ENCODE data around the gene RAI14. TPM values are rescaled to one million over a fixed set of nuclear protein-coding genes. Genes with fewer than 3 reads are reported as not detected.

RAI14 gene
- total RNA-seq, 6 experiments from 2014 or later = 256 to 360 (median 323) TPM

DNA sequence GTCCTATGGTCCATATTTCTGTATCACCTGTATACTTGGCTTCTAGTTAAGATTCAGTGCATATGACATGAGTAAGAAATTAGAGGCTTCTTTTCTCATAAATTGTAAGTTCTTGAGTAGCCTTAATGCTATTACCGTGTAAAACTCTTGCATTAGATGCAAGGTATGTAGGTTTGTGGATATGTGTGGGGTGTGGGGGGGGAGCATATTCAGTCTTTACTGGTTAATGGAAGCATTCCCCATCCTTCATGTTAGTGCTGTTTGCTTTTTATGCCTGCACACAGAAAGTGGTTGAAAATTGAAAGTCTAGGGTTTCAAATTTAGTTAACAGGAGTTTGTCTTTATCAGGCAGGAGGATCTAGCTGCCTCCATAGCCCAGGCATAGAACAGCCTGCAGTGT, 16.1 kb downstream of the RAI14 start:
- no peak for TF ChIP-seq CTCF (IDR thresholded peaks at IDR 0.05)
- no peaks in the 10 kb centered on the region for H3K9me3 Mint-ChIP-seq
- DNase-seq = no peak
- peaks cover 82% of the 10 kb centered on the region for H3K4me1 Mint-ChIP-seq (ENCODE audit: low read depth)
- peaks cover 42% of the 10 kb centered on the region for H3K36me3 Mint-ChIP-seq (ENCODE audit: low read depth)
- H3K27ac Mint-ChIP-seq = peak overlapping the region; percentile 88
- H3K4me3 Mint-ChIP-seq = no peak overlapping the region
- H3K27me3 Mint-ChIP-seq (ENCODE audit: insufficient read depth) = no peaks in the 10 kb centered on the region

- Mint-ChIP-seq H3K4me3 (peak overlapping the region; percentile 32; the same call in 1 of the 2 replicates), H3K36me3 (ENCODE audit: low read depth) (peaks cover 40% of the 10 kb centered on the region), H3K27me3 (ENCODE audit: insufficient read depth) (no peaks in the 10 kb centered on the region), H3K4me1 (ENCODE audit: low read depth) (peaks cover 95% of the 10 kb centered on the region), H3K27ac (peak overlapping the region; percentile 88), H3K9me3 (no peaks in the 10 kb centered on the region)
- DNase-seq = no peak
- TF ChIP-seq CTCF (IDR thresholded peaks at IDR 0.05) = peak; percentile 33
Observed at GRCh38 chr5:34673463-34674125, 17.5 kb downstream of the RAI14 start.

- H3K27me3 Mint-ChIP-seq (ENCODE audit: insufficient read depth) = no peaks in the 10 kb centered on the region
- peaks cover 39% of the 10 kb centered on the region for H3K36me3 Mint-ChIP-seq (ENCODE audit: low read depth)
- no peak; the same call in 1 of the 2 replicates for TF ChIP-seq CTCF (IDR thresholded peaks at IDR 0.05)
- peaks cover 95% of the 10 kb centered on the region for H3K4me1 Mint-ChIP-seq (ENCODE audit: low read depth)
- no peaks in the 10 kb centered on the region for H3K9me3 Mint-ChIP-seq
- H3K4me3 Mint-ChIP-seq = peak overlapping the region; percentile 46
- peak; percentile 93 for DNase-seq
- H3K27ac Mint-ChIP-seq = peak overlapping the region; percentile 88
Observed at GRCh38 chr5:34674187-34674586, 18.1 kb downstream of the RAI14 start.

GRCh38 chr5:34675857-34676256, 19.7 kb downstream of the RAI14 start:
- Mint-ChIP-seq H3K27ac (peak overlapping the region; percentile 88), H3K4me1 (ENCODE audit: low read depth) (peaks cover 93% of the 10 kb centered on the region), H3K4me3 (peak overlapping the region; percentile 42), H3K9me3 (no peaks in the 10 kb centered on the region), H3K36me3 (ENCODE audit: low read depth) (peaks cover 39% of the 10 kb centered on the region), H3K27me3 (ENCODE audit: insufficient read depth) (no peaks in the 10 kb centered on the region)
- no peak for DNase-seq
- TF ChIP-seq CTCF (IDR thresholded peaks at IDR 0.05) = no peak

DNA sequence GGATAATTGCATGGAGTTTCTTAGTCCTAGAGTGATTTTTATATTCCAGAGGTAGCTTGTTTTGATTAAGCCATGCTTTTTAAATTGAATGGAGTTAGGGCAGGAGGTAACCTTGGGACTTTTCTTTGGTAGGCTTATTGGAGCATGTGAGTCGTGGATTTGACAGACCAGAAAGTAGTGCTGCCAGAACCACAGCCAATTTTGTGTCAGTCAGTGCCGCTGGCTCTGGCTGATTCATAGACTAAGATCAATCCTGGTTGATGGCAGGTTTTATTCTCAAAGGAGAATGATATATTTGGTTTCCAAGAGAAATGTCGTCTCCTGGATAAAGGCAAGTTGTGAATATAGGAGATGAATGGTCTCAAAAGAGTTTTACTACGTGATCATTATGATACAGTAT, 20.3 kb downstream of the RAI14 start:
- TF ChIP-seq CTCF (IDR thresholded peaks at IDR 0.05) = no peak
- peak; percentile 32 for DNase-seq
- peak overlapping the region; percentile 88 for H3K27ac Mint-ChIP-seq
- H3K4me3 Mint-ChIP-seq = peak overlapping the region; percentile 42
- peaks cover 44% of the 10 kb centered on the region for H3K36me3 Mint-ChIP-seq (ENCODE audit: low read depth)
- peaks cover 93% of the 10 kb centered on the region for H3K4me1 Mint-ChIP-seq (ENCODE audit: low read depth)
- no peaks in the 10 kb centered on the region for H3K27me3 Mint-ChIP-seq (ENCODE audit: insufficient read depth)
- H3K9me3 Mint-ChIP-seq = no peaks in the 10 kb centered on the region

All from HFFc6 (cell line).